Endometrial microvascular endothelial cells (primary cell): ENCODE data around the gene PDGFA. TPM values are rescaled to one million over a fixed set of nuclear protein-coding genes. Genes with fewer than 3 reads are reported as not detected.

Experiments
- in situ Hi-C: cut with HindIII; loops from 2 replicates; pipeline ENCODE4 v1.10.0; 2017; ENCODE audit warnings: low sequenced_read_pairs, low pct_unique_long_range_greater_than_20kb; ENCODE audit errors: inconsistent ontology term
- total RNA-seq: library from RNA; depleted of rRNA; stranded (reverse); fragments of >200 nt; gene quantifications from one replicate; pipeline ENCODE4 v1.2.3, GENCODE V29; 2015; ENCODE audit errors: inconsistent ontology term

PDGFA gene
- total RNA-seq, 1 donor from 2014 or later = 81.8 TPM

GRCh38 chr7:539731-540411 is 20.2 kb upstream of the PDGFA start:
- in situ Hi-C loops = no loop called here

GRCh38 chr7:538764-539685 is 19.4 kb upstream of the PDGFA start:
- in situ Hi-C loops = no loop called here

DNA sequence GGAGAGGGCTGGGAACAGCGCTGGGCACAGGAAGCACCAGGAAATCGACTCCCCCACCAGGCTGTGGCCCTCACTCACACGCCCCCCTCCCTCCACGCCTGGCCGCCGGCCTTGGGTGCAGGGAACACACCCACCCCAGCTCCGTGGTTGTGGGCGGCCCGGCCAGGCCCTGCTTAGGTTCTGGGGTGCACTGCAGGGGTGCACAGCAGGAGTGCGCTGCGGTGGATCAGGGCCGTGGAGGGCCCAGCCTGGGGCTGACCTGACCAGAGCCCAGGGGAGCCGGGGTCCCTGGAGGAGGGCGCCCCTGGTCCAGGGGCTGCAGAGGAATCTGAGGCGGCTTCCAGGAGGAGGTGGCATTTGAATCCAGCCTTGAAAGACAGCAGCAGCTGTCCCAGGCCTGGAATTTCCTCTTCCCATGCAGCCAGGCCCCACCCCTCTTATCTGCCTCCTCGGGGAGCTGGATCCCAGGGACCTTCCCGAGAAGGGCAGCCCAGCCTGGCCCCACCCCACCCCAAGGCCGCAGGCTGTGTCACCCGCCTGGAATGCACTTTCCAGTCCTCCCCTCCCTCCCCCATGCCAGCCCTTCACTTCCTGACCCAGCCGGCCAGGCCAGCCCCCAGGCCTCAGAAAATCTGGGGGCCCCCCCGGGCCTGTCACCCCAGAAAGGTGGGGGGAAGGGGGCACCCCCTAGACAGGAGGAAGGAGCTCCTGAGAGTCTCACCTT is 18.4 kb upstream of the PDGFA start:
- in situ Hi-C loops = no loop called here

- in situ Hi-C loops = no loop called here
Observed at GRCh38 chr7:536231-536630, 16.6 kb upstream of the PDGFA start.

DNA sequence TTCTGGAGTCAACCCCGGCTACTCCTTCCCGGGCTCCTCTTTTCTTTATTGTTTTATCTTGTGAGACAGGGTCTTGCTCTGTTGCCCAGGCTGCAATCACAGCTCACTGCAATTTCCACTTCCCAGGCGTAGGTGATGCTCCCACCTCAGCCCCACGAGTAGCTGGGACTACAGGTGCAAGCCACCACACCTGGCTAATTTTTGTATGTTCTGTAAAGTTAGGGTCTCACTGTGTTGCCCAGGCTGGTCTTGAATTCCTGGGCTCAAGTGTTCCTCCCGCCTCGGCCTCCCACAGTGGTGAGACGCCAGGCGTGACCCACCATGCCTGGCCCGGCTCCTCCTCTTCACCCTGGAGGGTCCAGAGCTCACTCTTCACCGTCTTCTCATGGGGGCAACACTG is 15.3 kb upstream of the PDGFA start:
- in situ Hi-C loops = no loop called here

DNA sequence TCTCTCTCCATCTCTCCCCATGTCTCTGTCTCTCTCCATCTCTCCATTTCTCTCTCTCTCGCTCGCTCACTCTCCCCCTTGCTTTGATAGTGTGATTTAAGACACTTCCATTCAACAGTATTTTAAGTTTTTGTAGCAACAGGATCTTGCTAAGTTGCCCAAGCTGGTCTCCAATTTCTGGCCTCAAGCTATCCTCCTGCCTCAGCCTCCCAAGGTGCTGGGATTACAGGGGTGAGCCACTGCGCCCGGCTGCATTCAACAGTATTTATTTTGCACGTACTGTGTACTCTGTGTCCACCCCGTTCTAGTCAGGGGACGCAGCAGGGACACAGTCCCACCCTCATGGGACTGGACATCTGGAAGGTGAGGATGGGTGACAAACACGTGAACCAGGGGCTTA is 14.4 kb upstream of the PDGFA start:
- in situ Hi-C loops = no loop called here

- in situ Hi-C loops = no loop called here
Observed at GRCh38 chr7:533266-533665, 13.6 kb upstream of the PDGFA start.

- in situ Hi-C loops = no loop called here
Observed at GRCh38 chr7:532379-533143, 12.9 kb upstream of the PDGFA start.

- in situ Hi-C loops = no loop called here
Observed at GRCh38 chr7:531777-532176, 12.1 kb upstream of the PDGFA start.

- in situ Hi-C loops = no loop called here
Observed at GRCh38 chr7:528451-528850, 8.8 kb upstream of the PDGFA start.

- in situ Hi-C loops = no loop called here
Observed at GRCh38 chr7:527723-528122, 8.1 kb upstream of the PDGFA start.

DNA sequence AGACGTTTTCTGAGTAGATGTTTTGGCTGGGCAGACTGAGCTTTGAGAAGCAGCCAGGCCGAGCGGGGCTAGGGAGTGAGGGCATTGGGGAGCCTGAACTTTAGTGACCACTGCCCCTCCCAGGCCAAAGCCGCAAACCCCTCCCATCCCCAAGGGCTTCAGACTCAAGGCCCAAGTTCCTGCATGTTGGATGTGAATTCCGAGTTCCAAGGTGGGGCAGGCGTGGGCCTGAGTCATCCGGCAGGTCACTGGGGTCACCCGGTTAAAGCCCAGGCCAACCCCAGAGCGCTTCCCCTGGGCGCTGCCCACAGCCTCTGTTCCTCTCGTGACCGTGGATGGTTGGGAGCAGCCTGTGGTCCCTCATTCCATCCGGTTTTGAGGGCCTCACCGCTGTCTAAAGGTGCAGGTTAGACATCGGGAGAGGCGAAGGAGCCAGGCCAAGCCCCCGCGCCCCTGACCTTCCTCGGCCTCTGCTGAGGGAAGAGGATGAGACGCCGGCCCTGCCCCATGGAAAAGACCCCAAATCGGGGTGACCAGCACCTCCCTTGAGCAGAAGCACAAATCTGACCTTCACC is 6.9 kb upstream of the PDGFA start:
- in situ Hi-C loops = no loop called here

- in situ Hi-C loops = no loop called here
Observed at GRCh38 chr7:525740-526139, 6.1 kb upstream of the PDGFA start.

GRCh38 chr7:524800-525199 is 5.2 kb upstream of the PDGFA start:
- in situ Hi-C loops = no loop called here

- in situ Hi-C loops = no loop called here
Observed at GRCh38 chr7:523347-524336, 4.0 kb upstream of the PDGFA start.

DNA sequence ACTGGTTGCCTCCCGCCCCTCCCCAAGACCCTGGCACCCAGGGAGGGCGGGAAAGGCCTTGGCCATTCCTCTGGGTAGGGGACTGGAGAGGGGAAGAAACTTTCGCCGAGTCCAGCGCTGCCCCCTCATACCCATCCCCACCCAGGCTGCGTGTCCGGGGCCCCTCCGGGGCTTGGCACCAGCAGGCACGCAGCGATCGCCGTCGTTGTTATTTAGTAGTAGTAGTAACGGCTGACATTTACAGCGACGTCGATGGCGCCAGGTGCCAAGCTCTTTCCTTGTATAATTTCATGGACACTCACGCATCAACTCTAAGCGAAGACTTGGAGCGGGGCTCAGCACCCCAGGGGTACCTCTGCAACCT is 3.3 kb upstream of the PDGFA start:
- in situ Hi-C loops = no loop called here

DNA sequence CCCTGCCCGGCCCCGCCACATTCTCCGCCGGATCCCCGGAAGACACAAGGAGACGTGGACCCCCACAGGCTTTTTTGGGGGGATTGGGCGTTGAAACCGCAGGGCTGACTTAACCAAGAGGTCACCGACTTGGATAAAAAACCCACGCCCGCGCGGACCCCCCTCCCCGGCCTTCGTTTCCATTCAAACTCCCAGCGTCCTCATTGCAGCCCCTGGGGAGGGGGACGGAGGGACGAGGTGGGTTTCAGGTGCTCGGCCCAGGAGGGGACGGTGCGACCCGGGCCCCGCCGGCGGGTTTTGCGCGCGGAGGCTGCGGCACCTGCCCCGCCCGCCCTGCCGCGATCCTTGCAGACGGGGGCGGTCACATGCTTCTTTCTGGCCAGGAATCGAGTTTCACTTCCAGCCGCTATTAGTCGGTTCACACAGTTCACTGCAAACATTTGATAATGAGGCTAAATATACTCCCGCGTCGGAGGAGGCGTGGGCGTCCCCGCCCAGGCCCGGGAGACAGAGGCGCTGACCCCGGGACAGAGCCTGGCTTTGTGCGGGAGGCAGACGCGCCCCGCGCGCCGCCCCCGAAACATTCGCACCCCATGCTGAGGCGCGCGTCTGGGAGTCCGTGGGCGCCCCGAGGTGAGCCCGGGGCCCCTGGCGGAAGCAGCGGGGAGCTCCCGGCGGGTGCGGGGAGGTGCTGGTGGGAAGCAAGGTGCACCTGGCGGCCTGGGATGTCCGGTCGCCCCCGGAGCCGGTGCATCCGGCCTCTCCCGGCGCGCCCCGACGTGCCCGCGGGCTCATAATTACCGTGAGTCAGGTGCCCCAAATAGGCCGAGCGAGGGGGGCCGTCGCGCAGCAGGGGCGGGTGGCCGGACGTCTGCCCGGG is 2.7 kb upstream of the PDGFA start:
- in situ Hi-C loops = no loop called here
